Measurements from ENCODE around the gene TSPYL1. TPM values are rescaled to one million over a fixed set of nuclear protein-coding genes. Genes with fewer than 3 reads are reported as not detected.

Gene TSPYL1
- 79.4 and 89.1 TPM in 2 replicates for total RNA-seq (2014; rRNA removed; shearing (Covaris generic))
- polyA plus RNA-seq (2016; fragmentation: Nextera tagmentation; extraction: Ambion mirVana) = 71.5 and 73.5 TPM in 2 replicates

DNA sequence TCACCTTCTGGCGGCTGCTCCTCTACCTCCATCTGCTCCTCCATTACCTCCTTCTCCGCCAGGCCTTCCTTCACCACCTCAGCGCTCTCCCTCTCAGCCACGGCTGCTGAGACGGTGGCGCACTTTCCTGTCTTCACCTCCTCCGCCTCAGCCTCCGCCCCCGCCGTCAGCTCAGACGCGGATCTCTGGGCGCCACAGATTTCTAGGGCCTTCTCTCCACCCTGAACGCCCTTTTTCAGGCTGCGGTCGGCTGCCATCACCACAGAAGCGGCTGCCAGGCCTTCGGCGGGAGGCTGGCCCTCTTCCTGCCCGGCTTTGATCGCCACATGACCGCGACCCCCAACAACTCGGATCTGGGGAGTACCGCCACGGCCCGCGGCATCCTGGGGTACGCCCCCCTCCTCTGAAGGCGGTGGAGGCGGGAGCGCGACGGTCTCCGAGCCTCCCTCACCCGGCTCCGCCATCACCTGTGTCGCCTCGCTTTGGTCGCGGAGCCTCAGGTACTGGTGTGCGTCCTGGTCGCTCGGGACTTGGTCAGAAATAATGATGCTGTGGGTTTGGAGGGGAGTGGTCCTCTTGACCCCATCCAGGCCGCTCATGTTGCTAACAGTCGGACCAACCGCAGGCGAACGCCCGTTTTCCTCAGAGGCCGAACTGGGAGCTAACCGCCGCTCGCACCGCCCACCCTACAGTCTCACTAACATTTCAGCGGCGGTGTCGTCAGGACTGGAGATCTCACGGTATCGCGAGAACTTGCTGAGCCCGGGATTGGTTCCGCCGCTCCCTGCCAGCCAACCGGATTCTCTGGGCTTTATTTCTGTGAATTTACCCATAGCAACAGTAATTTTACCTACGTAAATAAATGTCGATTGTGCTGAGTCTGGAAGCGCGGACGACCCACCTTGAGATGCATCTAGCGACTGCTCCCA, at the start of gene TSPYL1:
Gene TSPYL1, minus strand, starts transcription at position 699 of the 929 bp plus-strand sequence. Its CDS starts 100 bp downstream, at position 599.
- in situ Hi-C loops (cut with MboI) = loop anchor here (10.0 kb wide), 1 partner anchor 145 kb away; no protein-coding TSS in a partner anchor

DNA sequence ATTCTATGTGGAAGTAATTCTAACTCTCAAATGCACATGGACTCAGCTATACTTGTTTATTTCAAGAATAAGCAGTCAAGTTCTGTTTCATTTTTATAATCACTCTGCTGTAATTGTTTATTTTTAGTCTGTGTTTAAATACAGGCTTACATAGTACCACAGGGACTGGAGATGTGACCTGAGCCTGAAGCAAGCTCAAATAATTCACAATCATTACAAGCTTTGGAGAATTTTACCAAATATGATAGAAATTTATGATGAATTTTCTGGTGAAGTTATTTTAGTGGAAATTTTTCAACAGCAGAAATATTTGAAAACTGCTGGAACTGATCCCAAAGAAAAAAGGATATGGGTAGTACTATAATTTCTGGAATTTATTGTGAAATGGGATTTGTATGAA, 49.4 kb upstream of the TSPYL1 start:
- H3K4me3 ChIP-seq = no peak overlapping the region
- DNase-seq = no peak
- peak overlapping the region; percentile 38; the same call in 1 of the 2 replicates for H3K27ac ChIP-seq
- no peaks in the 10 kb centered on the region for H3K36me3 ChIP-seq (ENCODE audit: low read depth)
- no peaks in the 10 kb centered on the region for H3K9me3 ChIP-seq (ENCODE audit: low read depth)
- H3K79me2 ChIP-seq (ENCODE audit: insufficient read depth) = no peaks in the 10 kb centered on the region
- H3K4me2 ChIP-seq (ENCODE audit: unreplicated experiment) = peak overlapping the region; percentile 71
- in situ Hi-C loops (cut with MboI) = no loop called here
- peaks cover 15% of the 10 kb centered on the region; the same call in 1 of the 2 replicates for H3F3A ChIP-seq (ENCODE audit: insufficient read depth)
- TF ChIP-seq EZH2phosphoT487 (IDR thresholded peaks at IDR 0.05; ENCODE audit: insufficient read depth, low read depth) (no peak), EZH2 (IDR thresholded peaks at IDR 0.05; ENCODE audit: insufficient read depth, poor library complexity, severe bottlenecking) (no peak)
- no peak overlapping the region for H2AFZ ChIP-seq
- H3K9me2 ChIP-seq (ENCODE audit: insufficient read depth) = no peaks in the 10 kb centered on the region
- H4K20me1 ChIP-seq (ENCODE audit: insufficient read depth) = no peaks in the 10 kb centered on the region
- H3K4me1 ChIP-seq (ENCODE audit: insufficient read depth) = peaks cover 37% of the 10 kb centered on the region
- no peaks in the 10 kb centered on the region for H3K27me3 ChIP-seq (replicated peaks; ENCODE audit: insufficient read depth)
- no peak overlapping the region for H3K9ac ChIP-seq

More for the DNA sequence above, at the start of gene TSPYL1:
- DNase-seq = peak; percentile 100
- Histone ChIP-seq H3K27me3 (replicated peaks; ENCODE audit: insufficient read depth) (no peaks in the 10 kb centered on the region), H3K9ac (peak within 1 kb of the TSS; percentile 99), H3K36me3 (ENCODE audit: low read depth) (peaks cover 7% of the 10 kb centered on the region; the same call in 1 of the 2 replicates), H3K4me1 (ENCODE audit: insufficient read depth) (peaks cover 47% of the 10 kb centered on the region), H3K27ac (peak within 1 kb of the TSS; percentile 91), H4K20me1 (ENCODE audit: insufficient read depth) (peaks cover 15% of the 10 kb centered on the region; the same call in 1 of the 2 replicates), H3K4me2 (ENCODE audit: unreplicated experiment) (peak within 1 kb of the TSS; percentile 81), H3K9me2 (ENCODE audit: insufficient read depth) (no peaks in the 10 kb centered on the region), H3K79me2 (ENCODE audit: insufficient read depth) (peaks cover 72% of the 10 kb centered on the region), H2AFZ (peak within 1 kb of the TSS; percentile 90), H3K9me3 (ENCODE audit: low read depth) (no peaks in the 10 kb centered on the region), H3K4me3 (peak within 1 kb of the TSS; percentile 82), H3F3A (ENCODE audit: insufficient read depth) (peaks cover 7% of the 10 kb centered on the region; the same call in 1 of the 2 replicates)
- 1% methylated on average over 68 to 69 of the region's 71 CpGs for WGBS, 2 experiments (ENCODE audit: low coverage in 1 of 2, low lambda C conversion rate in 2 of 2, missing lambda C conversion rate in 2 of 2)
- TF ChIP-seq EZH2 (IDR thresholded peaks at IDR 0.05; ENCODE audit: insufficient read depth, poor library complexity, severe bottlenecking) (no peak), EZH2phosphoT487 (IDR thresholded peaks at IDR 0.05; ENCODE audit: insufficient read depth, low read depth) (no peak)

DNA sequence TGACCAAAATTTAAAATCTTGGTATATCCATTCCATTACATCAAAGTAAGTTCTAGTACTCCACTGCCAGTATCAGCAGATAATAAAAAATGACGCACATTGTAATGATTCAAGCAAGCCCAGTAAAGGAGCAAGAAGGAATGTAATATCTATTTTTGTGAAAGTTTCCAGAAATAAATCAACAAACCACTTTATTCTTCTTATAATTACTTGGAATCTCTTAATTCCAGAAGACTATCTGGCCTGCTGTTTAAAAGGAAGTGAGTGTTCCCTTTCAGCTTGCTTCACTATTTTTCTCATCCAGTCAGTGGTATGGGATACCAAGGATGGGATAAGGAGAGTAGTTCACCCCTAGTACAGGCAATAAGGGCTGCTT, 48.8 kb upstream of the TSPYL1 start:
- DNase-seq = peak; percentile 42
- no peaks in the 10 kb centered on the region for H3K27me3 ChIP-seq (replicated peaks; ENCODE audit: insufficient read depth)
- peaks cover 37% of the 10 kb centered on the region for H3K4me1 ChIP-seq (ENCODE audit: insufficient read depth)
- H2AFZ ChIP-seq = peak overlapping the region; percentile 46
- peak overlapping the region; percentile 71 for H3K4me2 ChIP-seq (ENCODE audit: unreplicated experiment)
- no peaks in the 10 kb centered on the region for H3K79me2 ChIP-seq (ENCODE audit: insufficient read depth)
- H3K27ac ChIP-seq = peak overlapping the region; percentile 38
- H3K9me3 ChIP-seq (ENCODE audit: low read depth) = no peaks in the 10 kb centered on the region
- H3K9me2 ChIP-seq (ENCODE audit: insufficient read depth) = no peaks in the 10 kb centered on the region
- H3F3A ChIP-seq (ENCODE audit: insufficient read depth) = peaks cover 15% of the 10 kb centered on the region; the same call in 1 of the 2 replicates
- no peaks in the 10 kb centered on the region for H4K20me1 ChIP-seq (ENCODE audit: insufficient read depth)
- H3K4me3 ChIP-seq = 0 out of 2 replicates have a peak overlapping the region, but pooled peaks have one; percentile 21
- in situ Hi-C loops (cut with MboI) = no loop called here
- TF ChIP-seq EZH2phosphoT487 (IDR thresholded peaks at IDR 0.05; ENCODE audit: insufficient read depth, low read depth) (no peak), EZH2 (IDR thresholded peaks at IDR 0.05; ENCODE audit: insufficient read depth, poor library complexity, severe bottlenecking) (no peak)
- H3K9ac ChIP-seq = no peak overlapping the region
- 5 to 12% methylated on average over 1 of the region's 1 CpG for WGBS, 2 experiments (ENCODE audit: low coverage in 1 of 2, low lambda C conversion rate in 2 of 2, missing lambda C conversion rate in 2 of 2)
- no peaks in the 10 kb centered on the region for H3K36me3 ChIP-seq (ENCODE audit: low read depth)

DNA sequence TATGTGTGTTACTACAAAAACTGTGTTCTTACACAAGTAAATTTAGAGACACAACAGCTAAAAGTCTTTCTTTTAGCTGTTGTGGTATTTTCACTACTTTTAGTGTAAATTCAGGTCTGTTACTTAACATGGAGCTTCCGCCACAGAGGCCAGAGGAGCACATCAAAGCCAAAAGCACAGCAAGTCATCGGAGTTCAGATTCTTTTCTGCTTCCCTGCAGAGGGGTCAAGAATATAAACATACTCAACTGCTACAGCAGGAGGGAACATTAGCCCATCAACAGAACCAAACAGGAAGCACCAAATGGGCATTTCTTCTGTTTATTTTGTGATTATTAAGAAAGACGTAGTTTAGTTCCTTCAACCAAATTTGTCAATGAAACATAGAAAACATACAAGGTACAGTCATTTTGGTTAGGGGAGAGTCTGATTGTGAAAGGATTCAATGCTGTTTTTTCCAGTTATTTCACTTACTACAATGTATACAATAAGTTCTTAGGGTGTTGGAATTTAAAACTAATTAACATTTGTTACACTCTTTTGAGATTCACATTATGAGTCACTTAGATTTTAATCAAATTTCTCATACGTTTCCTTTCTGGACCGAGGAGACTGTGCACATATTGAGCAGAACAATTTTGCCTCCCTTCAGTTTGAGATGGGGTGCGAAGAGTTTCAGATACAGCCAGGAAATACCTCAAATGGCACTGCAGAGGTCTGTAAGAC, 48.2 kb upstream of the TSPYL1 start:
- DNase-seq = no peak

More for the DNA sequence above, 48.2 kb upstream of the TSPYL1 start:
- Histone ChIP-seq H3K27ac (peak overlapping the region; percentile 38), H3K4me3 (0 out of 2 replicates have a peak overlapping the region, but pooled peaks have one; percentile 21), H3K27me3 (replicated peaks; ENCODE audit: insufficient read depth) (no peaks in the 10 kb centered on the region), H3F3A (ENCODE audit: insufficient read depth) (peaks cover 15% of the 10 kb centered on the region; the same call in 1 of the 2 replicates), H2AFZ (peak overlapping the region; percentile 46), H3K4me2 (ENCODE audit: unreplicated experiment) (peak overlapping the region; percentile 71), H3K36me3 (ENCODE audit: low read depth) (no peaks in the 10 kb centered on the region), H4K20me1 (ENCODE audit: insufficient read depth) (no peaks in the 10 kb centered on the region), H3K4me1 (ENCODE audit: insufficient read depth) (peaks cover 37% of the 10 kb centered on the region), H3K79me2 (ENCODE audit: insufficient read depth) (no peaks in the 10 kb centered on the region), H3K9me3 (ENCODE audit: low read depth) (no peaks in the 10 kb centered on the region), H3K9ac (no peak overlapping the region), H3K9me2 (ENCODE audit: insufficient read depth) (no peaks in the 10 kb centered on the region)
- TF ChIP-seq EZH2phosphoT487 (IDR thresholded peaks at IDR 0.05; ENCODE audit: insufficient read depth, low read depth) = no peak
- TF ChIP-seq EZH2 (IDR thresholded peaks at IDR 0.05; ENCODE audit: insufficient read depth, poor library complexity, severe bottlenecking) = no peak
- 61 to 63% methylated on average over 6 of the region's 6 CpGs for WGBS, 2 experiments (ENCODE audit: low coverage in 1 of 2, low lambda C conversion rate in 2 of 2, missing lambda C conversion rate in 2 of 2)
- in situ Hi-C loops (cut with MboI) = no loop called here
